Posterior vena cava (tissue), 2 donors: ENCODE results near the gene EPC2. TPM values are rescaled to one million over a fixed set of nuclear protein-coding genes. Genes with fewer than 3 reads are reported as not detected.

ENCODE experiments used
- total RNA-seq, 2 donors: library from RNA; stranded (reverse); fragmentation: NEBNext Ultra II Directional; extraction: Animal tissue kit (Norgen Biotek cat#: 25700); gene quantifications; one replicate each; pipeline ENCODE4 v1.2.1, GENCODE V29; 2021
- donor health status: DM: yes; HTN: yes; CAD: no.
- donor health status: DM: yes; HTN: yes; CAD: no.

The EPC2 gene
- total RNA-seq, 2 donors from 2014 or later = 31.6 to 37.7 TPM

Other genes with a start within 250 kb of the EPC2 start
- 1 to 10 TPM in 1 of 2 donors, under 1 TPM in 1; 0.95 to 1.3 TPM for gene KIF5C, start 230.5 kb downstream of the EPC2 start, total RNA-seq